HepG2 (cell line): Measurements from ENCODE around the gene EBPL. TPM values are rescaled to one million over a fixed set of nuclear protein-coding genes. Genes with fewer than 3 reads are reported as not detected.

Experiments used
- ATAC-seq: fragments of 200-7000 bp; cut with Tn5 transposase; 3 replicates; pipeline ENCODE4 v1.9.1; 2020; ENCODE audit warnings: mild to moderate bottlenecking, moderate library complexity
- BruUV-seq: library from RNA; stranded (reverse); fragments of 400-500 nt; replicated peaks from 2 replicates; lab custom pipeline; 2021; lab: Mats Ljungman, UMichigan
- CTCF ChIA-PET: fragments of 300-600 bp; formaldehyde crosslinking; extraction: SDS; loops from one replicate; lab custom pipeline; 2021; ENCODE audit warnings: low total read pairs, inconsistent platforms, low intra/inter-chr PET ratio; lab: Yijun Ruan, JAX
- POLR2A ChIA-PET: fragments of 350-600 bp; sonication (Branson Sonifier 250); formaldehyde crosslinking; loops from one replicate; lab custom pipeline; 2020; ENCODE audit warnings: antibody characterized with exemption, inconsistent platforms; lab: Yijun Ruan, JAX
- DNase-seq: peaks from one replicate; pipeline ENCODE4 v3.0.0-alpha.2; 2015; ENCODE audit warnings: low spot score
- FAIRE-seq: peaks from 3 replicates; lab custom pipeline; 2011; peaks lifted over from hg19 to GRCh38; lab: Jason Lieb, UNC
- H2AFZ ChIP-seq: one replicate; pipeline ENCODE4 v1.6.1; 2011; ENCODE audit warnings: low read length, inconsistent platforms
- H3K27ac ChIP-seq: fragments of 300-600 bp; 3 replicates; pipeline ENCODE4 v1.8.0; 2011; ENCODE audit warnings: mixed run types, mild to moderate bottlenecking, mixed read lengths, low read length, inconsistent platforms; ENCODE audit not compliant: insufficient read depth; ENCODE audit errors: extremely low read length
- H3K27me3 ChIP-seq, 2 experiments: fragments of 200-600 bp in 1 of 2; 2 replicates in 1 of 2; 3 replicates in 1 of 2; pipeline versions ENCODE4 v1.6.0 to v1.8.0; 2011; ENCODE audit warnings: low read length in 2 of 2, mild to moderate bottlenecking in 2 of 2, moderate library complexity in 2 of 2, inconsistent platforms in 1 of 2; ENCODE audit not compliant: insufficient read depth in 2 of 2, control insufficient read depth in 1 of 2
- H3K36me3 ChIP-seq, 2 experiments: fragments of 200-600 bp in 1 of 2; replicated peaks in 1 of 2; 2 replicates in 1 of 2; 3 replicates in 1 of 2; pipeline versions ENCODE4 v1.5.1 to v1.8.0; 2011; ENCODE audit warnings: low read length in 2 of 2, inconsistent platforms in 1 of 2; ENCODE audit not compliant: insufficient read depth in 2 of 2, control insufficient read depth in 1 of 2
- H3K4me1 ChIP-seq: 2 replicates; pipeline ENCODE4 v1.5.1; 2012; ENCODE audit warnings: low read length, inconsistent platforms; ENCODE audit not compliant: insufficient read depth
- H3K4me2 ChIP-seq: 2 replicates; pipeline ENCODE4 v1.6.0; 2011; ENCODE audit warnings: low read depth, low read length, inconsistent platforms
- H3K4me3 ChIP-seq, 3 experiments: fragments of 200-600 bp in 1 of 3; sonication (generic), shearing (Covaris generic) in 1 of 3; replicated peaks in 1 of 3; 2 replicates each; pipeline ENCODE4 v1.5.1; 2011 to 2016; ENCODE audit warnings: low read length in 3 of 3, inconsistent platforms in 2 of 3, low read depth in 2 of 3, mild to moderate bottlenecking in 2 of 3, control low read depth in 1 of 3, mixed read lengths in 1 of 3; ENCODE audit not compliant: insufficient read depth in 1 of 3
- H3K79me2 ChIP-seq: one replicate; pipeline ENCODE4 v1.6.1; 2011; ENCODE audit warnings: low read length, inconsistent platforms; ENCODE audit not compliant: insufficient read depth
- H3K9ac ChIP-seq: 2 replicates; pipeline ENCODE4 v1.6.0; 2011; ENCODE audit warnings: mild to moderate bottlenecking, low read depth, low read length, inconsistent platforms; ENCODE audit not compliant: insufficient read depth
- H3K9me3 ChIP-seq: 2 replicates; pipeline ENCODE4 v1.5.1; 2012; ENCODE audit warnings: mild to moderate bottlenecking, low read length
- H4K20me1 ChIP-seq: 2 replicates; pipeline ENCODE4 v1.6.0; 2011; ENCODE audit warnings: inconsistent platforms, mild to moderate bottlenecking, low read length, moderate library complexity; ENCODE audit not compliant: insufficient read depth
- ARNT ChIP-seq: fragments of 450-650 bp; IDR thresholded peaks from 2 replicates; pipeline ENCODE4 v1.6.1; 2017
- CEBPZ ChIP-seq: IDR thresholded peaks from 2 replicates; pipeline ENCODE4 v1.6.1; 2012; ENCODE audit warnings: low read length, improper control_type of control experiment
- GATAD2A ChIP-seq: IDR thresholded peaks from 2 replicates; pipeline ENCODE4 v1.6.1; 2016
- NFE2L2 ChIP-seq: fragments of 150-350 bp; IDR thresholded peaks from 2 replicates; pipeline ENCODE4 v1.6.1; 2014; ENCODE audit warnings: low read length
- PAX8 ChIP-seq: sonication (generic); formaldehyde crosslinking; IDR thresholded peaks from 2 replicates; pipeline ENCODE4 v1.8.0; 2022; ENCODE audit warnings: mild to moderate bottlenecking, missing genetic modification reagents, borderline replicate concordance
- POGZ ChIP-seq: sonication (generic); formaldehyde crosslinking; IDR thresholded peaks from 2 replicates; pipeline ENCODE4 v1.4.0; 2020; ENCODE audit warnings: mild to moderate bottlenecking, missing genetic modification reagents
- RFXAP ChIP-seq: sonication (generic); formaldehyde crosslinking; IDR thresholded peaks from 2 replicates; pipeline ENCODE4 v1.4.0; 2020; ENCODE audit warnings: missing genetic modification reagents, borderline replicate concordance
- SIN3A ChIP-seq: IDR thresholded peaks from 2 replicates; pipeline ENCODE4 v1.6.1; 2011; ENCODE audit warnings: low read depth, mild to moderate bottlenecking, control low read depth, low read length, borderline replicate concordance
- SMAD1 ChIP-seq: sonication (generic); formaldehyde crosslinking; IDR thresholded peaks from 2 replicates; pipeline ENCODE4 v1.4.0; 2020; ENCODE audit warnings: missing genetic modification reagents, low read depth, mild to moderate bottlenecking, borderline replicate concordance
- ZHX1 ChIP-seq: sonication (generic); formaldehyde crosslinking; IDR thresholded peaks from 2 replicates; pipeline ENCODE4 v1.8.1; 2022; ENCODE audit warnings: low read depth, mild to moderate bottlenecking, missing genetic modification reagents
- ZNF251 ChIP-seq: sonication (generic); formaldehyde crosslinking; IDR thresholded peaks from 2 replicates; pipeline ENCODE4 v1.9.0; 2021; ENCODE audit warnings: mild to moderate bottlenecking, missing genetic modification reagents
- ZNF724P ChIP-seq: sonication (generic); formaldehyde crosslinking; IDR thresholded peaks from 2 replicates; pipeline ENCODE4 v1.8.0; 2022; ENCODE audit warnings: missing genetic modification reagents, borderline replicate concordance
- ZSCAN5A ChIP-seq: sonication (generic); formaldehyde crosslinking; IDR thresholded peaks from 2 replicates; pipeline ENCODE4 v1.8.0; 2022; ENCODE audit warnings: mild to moderate bottlenecking, missing genetic modification reagents, borderline replicate concordance
- WGBS: methylation state at CpG from one replicate; pipeline ENCODE4 v1.1.6; 2017; ENCODE audit warnings: low lambda C conversion rate; 5-methylcytosine and 5-hydroxymethylcytosine counted together
- in situ Hi-C: cut with HindIII; loops from 2 replicates; pipeline ENCODE4 v1.10.0; 2017; ENCODE audit warnings: low pct_unique_long_range_greater_than_20kb; ENCODE audit not compliant: extremely low pct_ligation_motif_present
- intact Hi-C: fragments of 100-400 bp; cut with micrococcal nuclease; formaldehyde crosslinking; loops from one replicate; pipeline ENCODE4 v1.10.0; 2022; ENCODE audit not compliant: unreplicated experiment
- polyA plus RNA-seq, 8 experiments: library from polyadenylated mRNA; depleted of rRNA in 3 of 8; stranded (reverse) in 7 of 8; unstranded in 1 of 8; fragments of >200 nt; fragmentation: Illumina TruSeq in 4 of 8; extraction: Trizol in 4 of 8; gene quantifications; 2 replicates each; pipeline versions ENCODE4 v1.2.1 to v1.2.3, GENCODE V29; 2011 to 2016; ENCODE audit warnings: low read depth in 4 of 8, missing spikeins in 1 of 8, mixed read lengths in 1 of 8; ENCODE audit not compliant: insufficient read depth in 1 of 8
- total RNA-seq, 5 experiments: library from RNA; depleted of rRNA; stranded (reverse); fragments of >200 nt; fragmentation: Illumina TruSeq; extraction: Trizol; gene quantifications; 2 replicates each; pipeline ENCODE4 v1.2.3, GENCODE V29; 2016; ENCODE audit warnings: low read depth in 1 of 5

The EBPL gene
- total and polyA plus RNA-seq, 2 of the 13 experiments (the other 11 are each of a cell fraction or from before 2014, with no cell fraction given) = 96.5 to 152 TPM

GRCh38 chr13:49711218-49711863 lies 20.1 kb upstream of the EBPL start:
- Histone ChIP-seq H2AFZ (no peak overlapping the region), H3K4me2 (no peak overlapping the region), H3K4me3 (no peak overlapping the region), H3K36me3 (peaks cover 2 to 9% of the 10 kb centered on the region in 2 experiments; a peak in 4 of 5 replicates), H3K9me3 (peaks cover 7% of the 10 kb centered on the region; the same call in 1 of the 2 replicates), H3K27ac (peak overlapping the region; percentile 23), H4K20me1 (no peaks in the 10 kb centered on the region), H3K4me1 (peaks cover 19% of the 10 kb centered on the region), H3K9ac (no peak overlapping the region), H3K79me2 (no peaks in the 10 kb centered on the region), H3K27me3 (no peaks in the 10 kb centered on the region; a peak in 1 of 5 replicates)
- ATAC-seq (peak; percentile 78), DNase-seq (peak; percentile 60), FAIRE-seq (no peak)
- intact Hi-C loops = no loop called here
- BruUV-seq = no TSS peak
- in situ Hi-C loops = no loop called here
- ChIA-PET CTCF (no interaction called here), POLR2A (interaction anchor here (0.9 to 2.2 kb wide), 3 partner anchors 20 to 81 kb away, joined by 3 to 13 read pairs (median 7); partner anchors contain the start of genes EBPL and KPNA3)
- 14% methylated on average over 2 of the region's 2 CpGs for WGBS
- TF ChIP-seq RFXAP (CRISPR knock-in tag) = no peak
- no peak for TF ChIP-seq CEBPZ
- no peak for TF ChIP-seq SIN3A
- no peak for TF ChIP-seq ZNF251 (CRISPR knock-in tag)
- peak; percentile 29 for TF ChIP-seq GATAD2A (CRISPR knock-in tag)
- TF ChIP-seq ZSCAN5A (CRISPR knock-in tag) = no peak
- TF ChIP-seq ARNT = no peak
- TF ChIP-seq ZNF724P (CRISPR knock-in tag) = no peak
- TF ChIP-seq SMAD1 = no peak
- no peak for TF ChIP-seq ZHX1
- TF ChIP-seq PAX8 (CRISPR knock-in tag) = no peak
- peak; percentile 7; the same call in 1 of the 2 replicates for TF ChIP-seq NFE2L2
- TF ChIP-seq POGZ (CRISPR knock-in tag) = 0 out of 2 replicates have a peak, but pooled peaks have one; percentile 14
